GM20431 (cell line): ENCODE data around the gene INPP4B.

ENCODE experiments used
- in situ Hi-C: fragments of 300-500 bp; cut with MseI, MboI; formaldehyde crosslinking; loops from one replicate; pipeline ENCODE4 v1.15.0; 2020; ENCODE audit warnings: low sequenced_read_pairs; ENCODE audit not compliant: unreplicated experiment

The INPP4B gene

GRCh38 chr4:142129931-142130330, 716.2 kb downstream of the INPP4B start:
- in situ Hi-C loops, result loop anchor here (25.0 kb wide), 2 partner anchors 582 to 707 kb away; partner anchors contain the start of gene INPP4B

GRCh38 chr4:142129473-142129872, 716.6 kb downstream of the INPP4B start:
- in situ Hi-C loops, result loop anchor here (25.0 kb wide), 2 partner anchors 583 to 708 kb away; partner anchors contain the start of gene INPP4B

GRCh38 chr4:142128529-142128928, 717.6 kb downstream of the INPP4B start:
- in situ Hi-C loops, result loop anchor here (25.0 kb wide), 2 partner anchors 584 to 709 kb away; partner anchors contain the start of gene INPP4B

GRCh38 chr4:142126890-142127497, 719.1 kb downstream of the INPP4B start:
- in situ Hi-C loops, result loop anchor here (25.0 kb wide), 2 partner anchors 585 to 710 kb away; partner anchors contain the start of gene INPP4B

- in situ Hi-C loops, result loop anchor here (25.0 kb wide), 2 partner anchors 587 to 712 kb away; partner anchors contain the start of gene INPP4B
Measured at GRCh38 chr4:142124874-142125273, 721.2 kb downstream of the INPP4B start.

- in situ Hi-C loops, result no loop called here
Measured at GRCh38 chr4:142121448-142122350, 724.4 kb downstream of the INPP4B start.

GRCh38 chr4:142120921-142121320, 725.2 kb downstream of the INPP4B start:
- in situ Hi-C loops, result no loop called here

- in situ Hi-C loops, result no loop called here
Measured at GRCh38 chr4:142112451-142112850, 733.6 kb downstream of the INPP4B start.

- in situ Hi-C loops, result no loop called here
Measured at GRCh38 chr4:142110136-142110535, 736.0 kb downstream of the INPP4B start.

GRCh38 chr4:142104041-142104440, 742.1 kb downstream of the INPP4B start:
- in situ Hi-C loops, result no loop called here

- in situ Hi-C loops, result no loop called here
Measured at GRCh38 chr4:142101401-142101800, 744.7 kb downstream of the INPP4B start.

- in situ Hi-C loops, result no loop called here
Measured at GRCh38 chr4:142100941-142101340, 745.2 kb downstream of the INPP4B start.

GRCh38 chr4:142098900-142099545, 747.1 kb downstream of the INPP4B start:
- in situ Hi-C loops, result no loop called here

GRCh38 chr4:142098380-142098779, 747.7 kb downstream of the INPP4B start:
- in situ Hi-C loops, result no loop called here

- in situ Hi-C loops, result no loop called here
Measured at GRCh38 chr4:142097015-142097414, 749.1 kb downstream of the INPP4B start.

- in situ Hi-C loops, result no loop called here
Measured at GRCh38 chr4:142095886-142096605, 750.1 kb downstream of the INPP4B start.

GRCh38 chr4:142092941-142093340, 753.2 kb downstream of the INPP4B start:
- in situ Hi-C loops, result no loop called here

GRCh38 chr4:142091691-142092182, 754.4 kb downstream of the INPP4B start:
- in situ Hi-C loops, result no loop called here

GRCh38 chr4:142091085-142091513, 755.0 kb downstream of the INPP4B start:
- in situ Hi-C loops, result no loop called here

GRCh38 chr4:142088906-142089305, 757.2 kb downstream of the INPP4B start:
- in situ Hi-C loops, result no loop called here
